ENCODE measurements around the gene PHB1. TPM values are rescaled to one million over a fixed set of nuclear protein-coding genes. Genes with fewer than 3 reads are reported as not detected.
A peak's percentile ranks its signal among the peaks of the same experiment; 100 is the strongest.

PHB1 gene
- total and polyA plus RNA-seq, 2 of the 8 experiments (the other 6 are each of a cell fraction or from before 2014, with no cell fraction given) = 386 to 597 TPM

DNA sequence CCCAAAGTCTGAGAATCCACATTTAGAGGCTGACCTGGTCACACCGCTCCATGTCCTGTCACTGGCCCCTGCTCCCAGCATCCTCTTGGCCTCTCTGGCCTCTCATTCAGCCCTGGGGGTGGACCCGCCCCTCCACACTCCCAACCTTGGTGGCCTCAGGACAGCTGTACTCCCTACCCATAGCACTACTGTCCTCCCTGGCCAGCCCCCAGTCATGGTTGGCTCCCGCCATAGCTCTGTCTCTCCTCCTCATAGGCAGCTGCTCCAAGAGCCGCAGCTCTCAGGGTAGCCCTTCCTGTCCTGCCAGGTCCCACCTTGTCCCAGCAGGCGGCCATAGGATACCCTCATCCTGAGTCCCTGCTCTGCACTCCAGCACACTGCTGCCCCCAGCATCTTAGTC, 38.0 kb upstream of the PHB1 start:
- no peak overlapping the region for H3K4me3 ChIP-seq (ENCODE audit: extremely low read depth in 1 of 4, insufficient read depth in 2 of 4, low read depth in 3 of 4, low read length in 4 of 4)
- H3K27ac ChIP-seq (ENCODE audit: low read depth, low read length) = no peak overlapping the region
- H3K4me2 ChIP-seq (ENCODE audit: insufficient read depth in 1 of 2, low read depth in 2 of 2, low read length in 2 of 2) = no peak overlapping the region
- H3K36me3 ChIP-seq (ENCODE audit: control insufficient read depth in 2 of 4, insufficient read depth in 4 of 4, low read length in 3 of 4) = no peaks in the 10 kb centered on the region
- H2BK12ac ChIP-seq (ENCODE audit: low read depth, low read length) = peak overlapping the region; percentile 80; the same call in 1 of the 2 replicates
- H2AFZ ChIP-seq (ENCODE audit: low read length) = no peak overlapping the region
- CTCF ChIA-PET (ENCODE audit: partially characterized antibody) = interaction anchor here (0.6 to 12.0 kb wide), 8 partner anchors 11 to 1118 kb away, joined by 3 to 111 read pairs (median 3); no protein-coding TSS in a partner anchor
- H3K79me2 ChIP-seq (ENCODE audit: control insufficient read depth in 1 of 2, insufficient read depth in 2 of 2, low read length in 2 of 2) = no peaks in the 10 kb centered on the region
- H3K79me1 ChIP-seq (ENCODE audit: low read depth, low read length) = no peaks in the 10 kb centered on the region; the same call in 1 of the 2 replicates
- 91% methylated on average over 5 of the region's 5 CpGs; no CpG with 5 or more reads in 1 of the 2 experiments for WGBS, 2 experiments (ENCODE audit: extremely low coverage in 1 of 2, insufficient coverage in 1 of 2, insufficient read length in 1 of 2, insufficient replicate concordance in 2 of 2, low coverage in 1 of 2, low lambda C conversion rate in 2 of 2, missing lambda C conversion rate in 1 of 2)
- FAIRE-seq = no peak
- no peak overlapping the region for H2BK120ac ChIP-seq (replicated peaks; ENCODE audit: low read depth, low read length)
- DNase-seq (ENCODE audit: low read depth in 1 of 2, low spot score in 2 of 2) = no peak
- POLR2A ChIA-PET (ENCODE audit: partially characterized antibody) = interaction anchor here (1.5 kb wide), 1 partner anchor 13 kb away, joined by 6 read pairs; no protein-coding TSS in a partner anchor
- H2BK5ac ChIP-seq (ENCODE audit: low read depth, low read length) = no peak overlapping the region
- peaks cover 0 to 21% (median 3%) of the 10 kb centered on the region in 4 experiments; a peak in 4 of 7 replicates for H3K4me1 ChIP-seq (replicated peaks in 1 of 4; ENCODE audit: control insufficient read depth in 3 of 4, insufficient read depth in 4 of 4, low read length in 3 of 4)
- H3K23me2 ChIP-seq (ENCODE audit: low read depth, low read length) = 0 out of 2 replicates have a peak, but pooled peaks cover 1% of the 10 kb centered on the region
- no peak overlapping the region for H4K8ac ChIP-seq (ENCODE audit: extremely low read depth, insufficient read depth, low read length)
- H4K5ac ChIP-seq (ENCODE audit: insufficient read length, low read depth, low read length) = no peak overlapping the region
- no peak overlapping the region for H3K56ac ChIP-seq (replicated peaks; ENCODE audit: insufficient read length, low read depth, low read length)
- H3K4ac ChIP-seq (replicated peaks; ENCODE audit: insufficient read length, low read depth, low read length) = no peak overlapping the region
- H3K9me3 ChIP-seq (ENCODE audit: insufficient read depth in 2 of 2, low read depth in 1 of 2, low read length in 1 of 2) = no peaks in the 10 kb centered on the region
- no peak overlapping the region for H3K18ac ChIP-seq (ENCODE audit: extremely low read depth, low read length)
- H2AK5ac ChIP-seq (ENCODE audit: low read depth, low read length) = no peak overlapping the region
- no peak overlapping the region for H2BK20ac ChIP-seq (ENCODE audit: low read length)
- H3K27me3 ChIP-seq (replicated peaks in 1 of 4; ENCODE audit: control insufficient read depth in 3 of 4, extremely low read depth in 1 of 4, insufficient read depth in 3 of 4, low read length in 3 of 4) = no peaks in the 10 kb centered on the region
- no peak overlapping the region for H3K9ac ChIP-seq (replicated peaks in 1 of 4; ENCODE audit: extremely low read depth in 1 of 4, low read depth in 3 of 4, low read length in 3 of 4)
- 0 out of 2 replicates have a peak overlapping the region, but pooled peaks have one; percentile 29 for H2BK15ac ChIP-seq (ENCODE audit: low read length)
- H3K23ac ChIP-seq (ENCODE audit: insufficient read length) = no peak overlapping the region
- no peaks in the 10 kb centered on the region for H4K20me1 ChIP-seq (replicated peaks in 1 of 2; ENCODE audit: control insufficient read depth in 1 of 2, insufficient read depth in 2 of 2, low read length in 2 of 2)
- no peak overlapping the region for H3K14ac ChIP-seq (ENCODE audit: insufficient read length)
- H4K91ac ChIP-seq (replicated peaks; ENCODE audit: insufficient read length, low read length) = no peak overlapping the region
- no peak for TF ChIP-seq BRCA1 (IDR thresholded peaks at IDR 0.05; ENCODE audit: low read depth, low read length)
- no peak for TF ChIP-seq JUN (IDR thresholded peaks at IDR 0.05; ENCODE audit: low read depth, low read length)
- no peak for TF ChIP-seq EP300 (IDR thresholded peaks at IDR 0.05; ENCODE audit: borderline replicate concordance in 1 of 2, low read depth in 2 of 2, low read length in 2 of 2)
- no peak for TF ChIP-seq CBX5 (IDR thresholded peaks at IDR 0.05; ENCODE audit: low read depth, low read length)
- no peak for TF ChIP-seq ZNF274 (IDR thresholded peaks at IDR 0.05; ENCODE audit: borderline replicate concordance, extremely low read depth, low read length)
- TF ChIP-seq EZH2 (IDR thresholded peaks at IDR 0.05; ENCODE audit: low read depth, low read length, severe bottlenecking) = no peak
- no peak for TF ChIP-seq TEAD4 (IDR thresholded peaks at IDR 0.05; ENCODE audit: low read depth, low read length)
- TF ChIP-seq SIN3A (conservative IDR thresholded peaks at IDR 0.05 in 1 of 2, IDR thresholded peaks at IDR 0.05 in 1 of 2; ENCODE audit: low read depth in 1 of 2, low read length in 2 of 2) = no peak
- no peak for TF ChIP-seq GABPA (IDR thresholded peaks at IDR 0.05; ENCODE audit: borderline replicate concordance, insufficient read depth, low read length)
- no peak for TF ChIP-seq SUZ12 (IDR thresholded peaks at IDR 0.05; ENCODE audit: low read length)
- no peak for TF ChIP-seq EGR1 (IDR thresholded peaks at IDR 0.05; ENCODE audit: borderline replicate concordance, low read depth, low read length)
- no peak for TF ChIP-seq KDM5A (IDR thresholded peaks at IDR 0.05; ENCODE audit: low read length)
- TF ChIP-seq NRF1 (IDR thresholded peaks at IDR 0.05; ENCODE audit: low read depth, low read length) = no peak
